SIG-M5 treated with dmso at 0.1 percent for 504 hours (cell line): Measurements from ENCODE around the gene ANO4.
"Not testable (repeated sequence)": the region's sequence is repeated elsewhere in the genome, so short reads cannot be mapped to it uniquely, and the experiment has no call there.

Experiments used
- DNase-seq: peaks from one replicate; lab custom pipeline; 2025; ENCODE audit not compliant: unreplicated experiment; lab: John Stamatoyannopoulos, UW

ANO4 gene

GRCh38 chr12:101039848-101040531, 245.4 kb downstream of the ANO4 start:
- no peak for DNase-seq

- DNase-seq, result no peak
Measured at GRCh38 chr12:101040936-101041335, 246.4 kb downstream of the ANO4 start.

- DNase-seq, result no peak
Measured at GRCh38 chr12:101042211-101042610, 247.6 kb downstream of the ANO4 start.

GRCh38 chr12:101044512-101045059, 250.0 kb downstream of the ANO4 start:
- no peak for DNase-seq

- DNase-seq, result no peak
Measured at GRCh38 chr12:101045486-101046464, 251.2 kb downstream of the ANO4 start.

- DNase-seq, result no peak
Measured at GRCh38 chr12:101047652-101048051, 253.1 kb downstream of the ANO4 start.

GRCh38 chr12:101050631-101051030, 256.1 kb downstream of the ANO4 start:
- DNase-seq, result no peak

- DNase-seq, result no peak
Measured at GRCh38 chr12:101051151-101051550, 256.6 kb downstream of the ANO4 start.

- DNase-seq, result no peak
Measured at GRCh38 chr12:101051901-101052550, 257.4 kb downstream of the ANO4 start.

GRCh38 chr12:101053203-101053602, 258.6 kb downstream of the ANO4 start:
- no peak for DNase-seq

- no peak for DNase-seq
Measured at GRCh38 chr12:101055940-101056339, 261.4 kb downstream of the ANO4 start.

- not testable (repeated sequence) for DNase-seq
Measured at GRCh38 chr12:101062508-101062907, 267.9 kb downstream of the ANO4 start.

GRCh38 chr12:101064721-101065120, 270.1 kb downstream of the ANO4 start:
- no peak for DNase-seq

- DNase-seq, result no peak
Measured at GRCh38 chr12:101066489-101066888, 271.9 kb downstream of the ANO4 start.

GRCh38 chr12:101068402-101068801, 273.8 kb downstream of the ANO4 start:
- no peak for DNase-seq

GRCh38 chr12:101068836-101069235, 274.3 kb downstream of the ANO4 start:
- DNase-seq, result no peak

GRCh38 chr12:101074940-101075680, 280.5 kb downstream of the ANO4 start:
- no peak for DNase-seq

GRCh38 chr12:101076921-101077320, 282.3 kb downstream of the ANO4 start:
- DNase-seq, result no peak

GRCh38 chr12:101077791-101078528, 283.4 kb downstream of the ANO4 start:
- no peak for DNase-seq
